Mucosa of stomach (tissue), 1 donor: ENCODE data around the gene OR4F15.
"Not testable (repeated sequence)": the region's sequence is repeated elsewhere in the genome, so short reads cannot be mapped to it uniquely, and the experiment has no call there.

Experiments used
- H3K27me3 ChIP-seq: one replicate; pipeline ENCODE4 v1.7.0; 2013; ENCODE audit warnings: mild to moderate bottlenecking, low read length; ENCODE audit not compliant: control insufficient read depth, insufficient read depth
- H3K36me3 ChIP-seq: one replicate; pipeline ENCODE4 v1.7.0; 2013; ENCODE audit warnings: low read length; ENCODE audit not compliant: control insufficient read depth, insufficient read depth
- H3K4me1 ChIP-seq: one replicate; pipeline ENCODE4 v1.7.0; 2013; ENCODE audit warnings: mild to moderate bottlenecking, low read length; ENCODE audit not compliant: control insufficient read depth, insufficient read depth
- H3K4me3 ChIP-seq: one replicate; pipeline ENCODE4 v1.7.0; 2013; ENCODE audit warnings: low read length
- H3K9ac ChIP-seq: one replicate; pipeline ENCODE4 v1.7.0; 2013; ENCODE audit warnings: mild to moderate bottlenecking, low read length, moderate library complexity
- H3K9me3 ChIP-seq: one replicate; pipeline ENCODE4 v1.7.0; 2013; ENCODE audit warnings: mild to moderate bottlenecking, low read length, moderate library complexity; ENCODE audit not compliant: control insufficient read depth
- donor health status: Pancreatic carcinoma.

Gene OR4F15, protein sequence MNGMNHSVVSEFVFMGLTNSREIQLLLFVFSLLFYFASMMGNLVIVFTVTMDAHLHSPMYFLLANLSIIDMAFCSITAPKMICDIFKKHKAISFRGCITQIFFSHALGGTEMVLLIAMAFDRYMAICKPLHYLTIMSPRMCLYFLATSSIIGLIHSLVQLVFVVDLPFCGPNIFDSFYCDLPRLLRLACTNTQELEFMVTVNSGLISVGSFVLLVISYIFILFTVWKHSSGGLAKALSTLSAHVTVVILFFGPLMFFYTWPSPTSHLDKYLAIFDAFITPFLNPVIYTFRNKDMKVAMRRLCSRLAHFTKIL

DNA sequence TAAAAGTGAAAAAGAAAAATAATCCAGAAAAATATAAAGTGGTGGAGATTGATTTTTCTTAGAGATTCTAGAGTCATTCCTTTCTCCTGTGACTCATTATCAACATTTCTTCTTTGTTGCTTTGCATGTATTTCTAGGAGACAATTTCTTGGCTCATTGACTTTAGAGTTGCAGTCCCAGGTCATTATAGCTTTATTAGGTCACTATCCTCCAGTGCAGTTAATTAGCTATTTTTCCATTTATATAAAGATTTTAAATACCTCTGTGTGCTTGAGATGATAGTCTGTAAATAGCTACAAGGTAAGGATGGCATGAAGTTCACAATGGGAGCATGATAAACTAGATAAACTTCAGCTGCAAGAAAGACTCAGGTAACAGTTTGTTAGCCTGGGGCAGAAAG is at the start of gene OR4F15:
Gene OR4F15 (plus strand): TSS at position 301 of the 400 bp plus-strand sequence. CDS start 5,985 bp downstream, outside the sequence.
- Histone ChIP-seq H3K27me3 (no peaks in the 10 kb centered on the region), H3K9me3 (no peaks in the 10 kb centered on the region), H3K4me1 (no peaks in the 10 kb centered on the region), H3K4me3 (no peak within 1 kb of the TSS), H3K36me3 (no peaks in the 10 kb centered on the region), H3K9ac (no peak within 1 kb of the TSS)

DNA sequence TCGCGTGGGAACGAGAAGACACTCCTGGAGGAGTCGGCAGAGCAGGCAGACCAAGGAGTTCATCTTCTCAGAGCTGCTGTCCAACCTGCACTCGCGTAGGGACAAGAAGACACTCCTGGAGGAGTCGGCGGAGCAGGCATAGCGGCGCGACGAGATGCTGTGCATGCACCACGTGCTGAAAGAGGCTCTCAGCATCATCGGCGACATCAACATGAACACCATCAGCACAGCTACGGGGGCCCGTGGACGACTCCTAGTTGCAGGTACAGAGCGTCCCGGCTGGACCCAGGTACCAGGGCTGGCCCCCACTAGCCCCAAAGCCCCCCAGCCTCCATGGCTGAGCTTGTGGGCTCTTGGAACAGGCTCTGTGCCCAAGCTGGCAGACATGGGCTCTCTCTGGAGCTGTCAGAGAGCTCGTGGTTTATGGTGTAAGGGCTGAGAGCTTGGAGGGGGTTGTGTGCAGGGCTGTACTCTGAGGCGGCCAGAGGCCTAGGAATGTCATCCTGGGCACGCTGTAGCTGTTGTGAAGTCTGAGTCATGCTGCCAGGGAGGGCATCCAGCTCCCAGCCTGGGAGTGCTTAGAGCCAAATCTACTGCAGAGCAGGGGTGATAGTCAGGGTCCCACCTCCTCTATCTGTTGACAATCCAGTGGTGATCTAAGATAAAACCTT is 47.2 kb upstream of the OR4F15 start:
- H3K4me1 ChIP-seq, H3K9ac ChIP-seq, H3K4me3 ChIP-seq, H3K36me3 ChIP-seq, H3K27me3 ChIP-seq, H3K9me3 ChIP-seq: not testable (repeated sequence)

DNA sequence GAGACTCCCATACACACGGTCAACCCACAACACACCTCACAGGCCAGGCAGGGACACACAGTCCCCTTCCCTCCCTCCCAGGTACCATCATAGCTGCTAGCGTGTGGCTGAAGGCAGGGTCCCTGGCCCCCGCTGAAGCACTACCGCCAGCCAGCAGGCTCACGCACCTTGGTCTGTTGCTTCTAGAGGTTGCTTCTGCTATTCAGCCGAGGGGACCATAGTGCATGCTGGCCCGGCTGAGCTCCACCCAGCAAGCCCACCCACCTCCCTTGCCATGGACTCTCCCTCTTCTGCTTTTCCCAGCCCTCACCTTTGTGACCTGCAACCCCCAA is 46.7 kb upstream of the OR4F15 start:
- not testable (repeated sequence) for H3K36me3 ChIP-seq, H3K4me1 ChIP-seq, H3K4me3 ChIP-seq, H3K27me3 ChIP-seq, H3K9me3 ChIP-seq, H3K9ac ChIP-seq

DNA sequence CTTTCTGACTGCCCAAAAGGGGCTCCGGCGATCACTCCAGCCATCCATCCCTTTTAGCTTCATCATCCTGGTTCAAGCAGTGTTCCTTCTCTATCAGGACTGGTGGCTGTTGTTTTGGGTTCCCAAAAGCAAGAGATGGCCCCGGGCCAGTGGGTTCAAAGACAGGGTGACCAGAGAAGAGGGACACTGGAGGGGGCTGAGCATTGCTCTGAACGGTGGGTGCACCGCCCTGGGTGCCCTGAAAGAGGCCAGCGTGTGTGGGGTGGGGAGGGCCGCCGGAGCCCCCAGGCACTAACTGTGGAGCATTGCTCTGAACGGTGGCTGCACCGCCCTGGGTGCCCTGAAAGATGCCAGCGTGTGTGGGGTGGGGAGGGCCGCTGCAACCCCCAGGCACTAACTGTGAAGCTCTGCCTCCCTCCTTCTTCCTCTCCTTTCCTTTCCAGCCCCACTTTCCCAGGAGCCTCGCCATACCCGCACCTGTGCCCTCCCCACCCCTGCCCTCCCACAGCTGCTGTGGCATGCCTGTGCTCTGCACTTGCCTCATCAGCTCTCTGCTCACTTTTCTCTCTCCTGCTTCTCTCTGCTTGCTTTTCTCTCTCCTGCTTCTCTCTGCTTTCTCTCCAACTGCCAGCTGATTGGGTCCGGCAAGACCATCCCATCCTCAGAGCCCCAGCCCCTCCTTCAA is 46.1 kb upstream of the OR4F15 start:
- Histone ChIP-seq H3K27me3 (no peaks in the 10 kb centered on the region), H3K9ac (no peak overlapping the region), H3K4me1 (no peaks in the 10 kb centered on the region), H3K9me3 (no peaks in the 10 kb centered on the region), H3K36me3 (no peaks in the 10 kb centered on the region), H3K4me3 (no peak overlapping the region)

DNA sequence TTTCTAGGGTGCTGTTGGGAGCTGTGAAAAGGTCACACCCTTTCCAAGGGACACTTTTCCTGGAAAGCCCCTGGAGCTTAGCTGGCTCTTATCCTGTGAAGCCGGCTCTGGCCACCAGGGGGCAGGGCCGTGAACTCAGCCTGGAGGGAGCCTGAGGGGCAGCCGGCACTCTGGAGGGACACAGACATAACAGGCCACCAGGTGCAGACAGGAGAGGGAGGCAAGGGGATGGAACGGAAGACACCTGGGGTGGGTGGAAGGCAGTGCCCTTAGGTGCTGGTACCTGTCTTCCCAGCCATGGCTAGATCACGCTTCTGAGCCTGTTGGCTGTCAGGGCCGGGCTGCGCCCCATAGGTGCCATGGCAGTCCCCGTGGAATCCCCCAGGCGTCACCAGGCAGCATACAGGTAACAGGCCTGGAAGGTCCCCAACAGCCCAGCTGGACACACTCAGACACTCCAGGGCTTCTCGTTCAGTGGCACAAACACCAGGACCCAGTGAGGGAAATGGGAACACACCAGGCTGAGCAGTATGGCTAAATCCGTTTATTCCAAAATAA is 44.8 kb upstream of the OR4F15 start:
- H3K27me3 ChIP-seq, H3K4me1 ChIP-seq: not testable (repeated sequence)

DNA sequence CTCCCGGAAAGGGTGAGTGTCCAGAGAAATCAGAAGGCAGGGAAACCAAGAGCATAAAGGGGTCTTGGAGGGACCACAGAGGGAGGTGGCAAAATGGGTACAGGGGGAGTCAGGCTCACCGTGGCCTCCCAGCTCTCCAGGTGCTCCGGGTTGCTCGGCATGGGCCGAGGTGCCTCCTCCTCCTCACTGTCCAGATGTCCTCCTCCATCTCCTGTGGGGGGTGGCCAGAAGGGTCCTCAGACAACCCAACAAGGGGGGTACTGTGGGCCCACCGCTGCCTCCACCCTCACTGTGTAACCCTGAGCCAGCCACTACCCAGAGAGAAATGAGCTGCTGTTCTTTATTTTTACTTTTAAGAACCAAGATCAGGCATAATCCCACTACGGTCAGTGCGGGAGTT is 39.1 kb upstream of the OR4F15 start:
- Histone ChIP-seq H3K9ac (no peak overlapping the region), H3K4me3 (no peak overlapping the region), H3K4me1 (peaks cover 3% of the 10 kb centered on the region), H3K27me3 (no peaks in the 10 kb centered on the region), H3K36me3 (no peaks in the 10 kb centered on the region), H3K9me3 (no peaks in the 10 kb centered on the region)

More for the DNA sequence above, 44.8 kb upstream of the OR4F15 start:
- H3K9me3 ChIP-seq, H3K36me3 ChIP-seq, H3K4me3 ChIP-seq, H3K9ac ChIP-seq: not testable (repeated sequence)

DNA sequence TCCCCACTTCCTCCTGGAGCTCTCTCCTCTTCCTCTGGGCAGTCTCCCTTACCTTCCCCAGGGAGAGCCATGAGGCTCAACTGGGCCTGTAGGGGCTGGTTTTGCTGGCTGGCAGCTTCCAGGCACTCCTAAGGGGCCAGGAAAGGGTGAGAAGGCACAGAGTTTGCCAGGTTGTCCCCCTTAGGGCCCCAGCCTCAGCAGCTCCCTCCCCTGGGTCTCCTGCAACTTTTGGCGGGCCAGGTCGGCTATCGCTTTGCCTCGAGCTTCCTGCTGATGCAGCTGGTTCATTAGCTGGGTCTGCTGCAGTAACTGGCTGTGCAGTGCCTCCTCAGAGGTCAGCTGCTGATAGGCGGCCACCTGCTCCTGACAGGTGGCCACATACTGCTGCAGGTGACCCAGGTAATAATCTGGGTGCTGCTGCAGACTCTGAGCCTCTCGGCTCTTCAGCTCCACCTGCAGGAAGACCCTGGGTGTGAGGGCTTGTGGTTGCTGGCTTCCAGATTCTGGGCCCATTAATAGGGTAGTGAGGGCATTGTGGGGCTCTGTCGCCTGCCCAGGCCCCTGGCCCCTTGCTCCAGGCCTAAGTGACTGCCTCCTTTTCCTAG is 38.4 kb upstream of the OR4F15 start:
- Histone ChIP-seq H3K9ac (no peak overlapping the region), H3K4me3 (no peak overlapping the region), H3K9me3 (no peaks in the 10 kb centered on the region), H3K4me1 (peaks cover 10% of the 10 kb centered on the region), H3K36me3 (no peaks in the 10 kb centered on the region), H3K27me3 (no peaks in the 10 kb centered on the region)

DNA sequence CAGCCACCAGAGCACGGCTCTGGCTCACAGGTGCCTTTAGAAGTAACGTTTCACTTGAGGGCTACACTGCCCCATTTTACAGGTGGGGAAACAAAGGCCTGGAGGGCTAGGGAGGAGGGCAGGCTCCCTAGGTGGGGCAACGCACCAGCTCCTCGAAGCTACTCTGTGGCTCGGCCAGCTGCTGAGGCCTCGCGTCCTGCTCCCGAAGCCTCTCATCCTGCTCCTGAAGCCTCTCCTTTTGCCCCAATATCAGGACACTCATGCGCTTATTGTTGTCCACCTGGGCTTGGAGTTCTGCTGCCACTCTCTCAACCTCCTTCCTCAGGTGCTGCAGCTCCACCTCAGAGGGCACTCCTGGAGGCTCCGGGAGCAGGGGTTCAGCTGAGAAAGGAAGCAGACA is 36.9 kb upstream of the OR4F15 start:
- Histone ChIP-seq H3K36me3 (no peaks in the 10 kb centered on the region), H3K9me3 (no peaks in the 10 kb centered on the region), H3K4me1 (peaks cover 15% of the 10 kb centered on the region), H3K27me3 (no peaks in the 10 kb centered on the region), H3K9ac (no peak overlapping the region), H3K4me3 (no peak overlapping the region)

DNA sequence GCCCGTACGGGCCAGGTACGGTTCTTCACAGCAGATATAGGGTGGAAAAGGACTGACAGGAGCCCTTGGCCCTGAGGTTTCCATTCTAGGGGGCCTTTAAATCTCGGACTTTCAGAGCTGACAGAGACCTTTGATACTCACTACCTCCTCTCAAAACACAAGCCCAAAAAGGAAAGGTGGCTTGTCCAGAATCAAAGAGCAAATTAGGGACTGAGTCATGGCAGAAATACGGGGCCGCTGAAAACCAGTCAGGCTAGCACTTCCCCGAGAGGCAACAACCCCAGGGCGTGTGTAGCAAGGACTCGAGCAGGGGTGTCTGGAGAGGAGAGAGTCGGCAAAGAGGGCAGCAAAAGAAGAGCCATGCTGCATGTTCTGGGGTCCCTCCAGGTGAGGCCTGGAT is 33.4 kb upstream of the OR4F15 start:
- H3K27me3 ChIP-seq, H3K9ac ChIP-seq: not testable (repeated sequence)

DNA sequence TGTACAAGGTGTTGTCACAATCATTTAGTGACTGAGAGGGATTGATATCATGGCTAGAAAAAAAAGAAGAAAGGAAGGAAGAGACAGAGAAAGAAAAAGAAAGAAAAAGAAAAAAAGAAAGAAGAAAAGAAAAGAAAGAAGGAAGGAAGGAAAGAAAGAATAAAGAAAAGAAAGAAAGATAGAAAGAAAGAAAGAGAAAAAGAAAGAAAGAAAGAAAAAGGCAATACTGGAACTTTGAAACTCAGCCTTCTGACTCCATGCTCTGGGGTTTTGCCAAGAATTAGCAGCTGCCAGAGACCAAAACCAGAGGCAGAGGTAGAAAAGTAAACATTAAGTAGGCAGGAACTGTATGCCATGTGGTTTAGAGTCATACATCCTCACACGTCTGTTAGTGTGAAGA is 31.8 kb upstream of the OR4F15 start:
- not testable (repeated sequence) for H3K9ac ChIP-seq, H3K36me3 ChIP-seq, H3K9me3 ChIP-seq, H3K27me3 ChIP-seq, H3K4me3 ChIP-seq
- H3K4me1 ChIP-seq = peaks cover 15% of the 10 kb centered on the region

More for the DNA sequence above, 33.4 kb upstream of the OR4F15 start:
- H3K36me3 ChIP-seq, H3K4me3 ChIP-seq, H3K9me3 ChIP-seq: not testable (repeated sequence)
- H3K4me1 ChIP-seq = peaks cover 15% of the 10 kb centered on the region

DNA sequence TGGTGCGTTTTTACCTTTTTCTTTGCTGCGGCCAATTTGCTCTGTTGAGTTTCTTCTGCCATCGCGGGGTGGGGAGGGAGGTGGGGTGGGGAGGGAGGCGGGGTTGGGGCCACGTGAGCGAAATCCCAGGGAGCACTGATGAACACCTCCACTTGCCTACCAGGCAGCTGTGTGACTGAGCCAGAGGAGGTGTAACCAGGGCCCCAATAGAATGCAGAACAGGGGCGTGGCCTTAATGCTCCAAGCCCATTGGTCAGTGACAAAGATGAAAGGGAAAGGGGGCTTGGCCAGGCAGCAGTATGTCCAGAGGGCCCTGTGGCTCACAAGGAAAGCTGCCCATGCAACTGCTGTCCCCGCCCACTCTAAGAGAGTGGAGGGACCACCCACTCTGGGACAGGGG is 30.1 kb upstream of the OR4F15 start:
- Histone ChIP-seq H3K4me3 (no peak overlapping the region), H3K9me3 (no peaks in the 10 kb centered on the region), H3K36me3 (no peaks in the 10 kb centered on the region), H3K27me3 (no peaks in the 10 kb centered on the region), H3K9ac (no peak overlapping the region), H3K4me1 (peaks cover 15% of the 10 kb centered on the region)

DNA sequence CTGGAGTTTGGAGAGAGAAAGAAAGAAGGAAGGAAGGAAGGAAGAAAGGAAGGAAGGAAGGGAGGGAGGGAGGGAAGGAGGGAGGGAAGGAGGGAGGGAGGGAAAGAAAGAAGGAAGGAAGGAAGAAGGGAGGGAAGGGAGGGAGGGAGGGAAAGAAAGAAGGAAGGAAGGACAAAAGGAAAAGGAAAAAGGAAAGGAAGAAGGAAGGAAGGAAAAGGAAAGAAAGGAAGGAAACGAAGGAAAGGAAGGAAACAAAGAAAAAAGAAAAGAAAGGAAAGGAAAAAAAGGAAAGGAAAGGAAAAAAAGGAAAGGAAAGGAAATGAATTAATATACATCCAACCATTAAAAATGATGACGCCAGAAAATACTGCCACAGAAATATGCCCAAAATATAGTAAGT is 27.4 kb upstream of the OR4F15 start:
- Histone ChIP-seq H3K27me3 (no peaks in the 10 kb centered on the region), H3K9me3 (no peaks in the 10 kb centered on the region), H3K4me3 (no peak overlapping the region), H3K36me3 (no peaks in the 10 kb centered on the region), H3K4me1 (peaks cover 5% of the 10 kb centered on the region), H3K9ac (no peak overlapping the region)
